ENCODE measurements around the gene MAP3K19. TPM values are rescaled to one million over a fixed set of nuclear protein-coding genes. Genes with fewer than 3 reads are reported as not detected.
"Not testable (repeated sequence)": the region's sequence is repeated elsewhere in the genome, so short reads cannot be mapped to it uniquely, and the experiment has no call there.

Gene MAP3K19
- total RNA-seq, 4 donors from 2014 or later: not detected

DNA sequence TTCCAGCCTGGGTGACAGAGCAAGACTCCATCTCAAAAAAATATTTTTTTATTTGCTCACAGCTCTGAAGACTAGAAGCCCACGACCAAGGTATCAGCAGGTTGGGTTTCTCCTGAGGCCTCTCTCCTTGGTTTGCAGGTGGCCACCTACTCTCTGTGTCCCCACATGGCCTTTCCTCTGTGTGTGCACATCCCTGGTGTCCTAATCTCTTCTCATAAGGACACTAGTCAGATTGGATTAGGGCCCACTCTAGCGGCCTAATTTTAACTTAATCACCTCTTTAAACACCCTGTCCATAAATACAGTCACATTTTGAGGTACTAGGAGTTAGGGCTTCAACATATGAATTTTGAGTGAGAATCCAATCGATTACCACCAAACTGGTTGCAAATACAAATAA lies 2.9 kb upstream of the MAP3K19 start:
- H3K27me3 ChIP-seq: no peaks in the 10 kb centered on the region
- intact Hi-C loops (cut with DNase I; ENCODE audit: low total_unique reads) (no loop called here), in situ Hi-C loops (cut with MboI; ENCODE audit: low pct_ligation_motif_present in 1 of 4, low pct_unique_long_range_greater_than_20kb in 1 of 4, low sequenced_read_pairs in 3 of 4) (no loop called here)
- no peaks in the 10 kb centered on the region for H3K36me3 ChIP-seq
- WGBS, 2 donors (ENCODE audit: low coverage in 1 of 2): 80 to 82% methylated on average over 1 to 3 of the region's 3 CpGs
- no peaks in the 10 kb centered on the region for H3K9me3 ChIP-seq
- H3K4me3 ChIP-seq: no peak overlapping the region
- TF ChIP-seq, protein P1, sequence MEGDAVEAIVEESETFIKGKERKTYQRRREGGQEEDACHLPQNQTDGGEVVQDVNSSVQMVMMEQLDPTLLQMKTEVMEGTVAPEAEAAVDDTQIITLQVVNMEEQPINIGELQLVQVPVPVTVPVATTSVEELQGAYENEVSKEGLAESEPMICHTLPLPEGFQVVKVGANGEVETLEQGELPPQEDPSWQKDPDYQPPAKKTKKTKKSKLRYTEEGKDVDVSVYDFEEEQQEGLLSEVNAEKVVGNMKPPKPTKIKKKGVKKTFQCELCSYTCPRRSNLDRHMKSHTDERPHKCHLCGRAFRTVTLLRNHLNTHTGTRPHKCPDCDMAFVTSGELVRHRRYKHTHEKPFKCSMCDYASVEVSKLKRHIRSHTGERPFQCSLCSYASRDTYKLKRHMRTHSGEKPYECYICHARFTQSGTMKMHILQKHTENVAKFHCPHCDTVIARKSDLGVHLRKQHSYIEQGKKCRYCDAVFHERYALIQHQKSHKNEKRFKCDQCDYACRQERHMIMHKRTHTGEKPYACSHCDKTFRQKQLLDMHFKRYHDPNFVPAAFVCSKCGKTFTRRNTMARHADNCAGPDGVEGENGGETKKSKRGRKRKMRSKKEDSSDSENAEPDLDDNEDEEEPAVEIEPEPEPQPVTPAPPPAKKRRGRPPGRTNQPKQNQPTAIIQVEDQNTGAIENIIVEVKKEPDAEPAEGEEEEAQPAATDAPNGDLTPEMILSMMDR (IDR thresholded peaks at IDR 0.05): no peak
- no peak for TF ChIP-seq POLR2A (IDR thresholded peaks at IDR 0.05)
- TF ChIP-seq EP300 (IDR thresholded peaks at IDR 0.05; ENCODE audit: low read depth): no peak
- no peak for TF ChIP-seq POLR2AphosphoS5 (IDR thresholded peaks at IDR 0.05)
- no peak overlapping the region for H3K27ac ChIP-seq
- H3K4me1 ChIP-seq: peaks cover 12 to 31% (median 22%) of the 10 kb centered on the region in 4 donors
- DNase-seq: no peak

DNA sequence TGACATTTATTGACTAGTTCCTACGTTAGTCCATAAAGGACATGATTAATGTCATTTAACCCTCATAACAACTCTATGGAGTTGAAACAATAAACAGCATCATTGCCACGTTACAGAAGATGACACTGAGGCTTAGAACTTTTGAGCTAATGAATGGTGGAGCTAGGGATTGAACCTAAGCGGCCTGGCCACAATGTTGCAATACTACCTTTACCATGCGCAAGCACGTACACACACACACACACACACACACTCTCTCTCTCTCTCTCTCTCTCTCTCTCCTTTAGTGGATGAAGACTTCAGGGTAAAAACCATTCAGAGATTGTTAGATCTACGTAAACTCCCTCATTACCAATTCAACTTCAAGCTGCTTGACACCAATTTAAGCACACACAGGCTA lies 875 bp upstream of the MAP3K19 start:
- H3K27ac ChIP-seq: no peak overlapping the region
- no peaks in the 10 kb centered on the region for H3K36me3 ChIP-seq
- TF ChIP-seq POLR2AphosphoS5 (IDR thresholded peaks at IDR 0.05): no peak
- no peak for TF ChIP-seq EP300 (IDR thresholded peaks at IDR 0.05; ENCODE audit: low read depth)
- TF ChIP-seq POLR2A (IDR thresholded peaks at IDR 0.05): no peak
- TF ChIP-seq, protein P1 (IDR thresholded peaks at IDR 0.05): no peak
- in situ Hi-C loops (cut with MboI; ENCODE audit: low pct_ligation_motif_present in 1 of 4, low pct_unique_long_range_greater_than_20kb in 1 of 4, low sequenced_read_pairs in 3 of 4) (no loop called here), intact Hi-C loops (cut with DNase I; ENCODE audit: low total_unique reads) (no loop called here)
- no peak for DNase-seq
- H3K4me3 ChIP-seq: no peak overlapping the region
- WGBS, 2 donors (ENCODE audit: low coverage in 1 of 2): 74 to 79% methylated on average over 6 of the region's 6 CpGs
- H3K27me3 ChIP-seq: no peaks in the 10 kb centered on the region
- H3K4me1 ChIP-seq: peaks cover 0 to 11% (median 5%) of the 10 kb centered on the region in 4 donors
- H3K9me3 ChIP-seq: no peaks in the 10 kb centered on the region

DNA sequence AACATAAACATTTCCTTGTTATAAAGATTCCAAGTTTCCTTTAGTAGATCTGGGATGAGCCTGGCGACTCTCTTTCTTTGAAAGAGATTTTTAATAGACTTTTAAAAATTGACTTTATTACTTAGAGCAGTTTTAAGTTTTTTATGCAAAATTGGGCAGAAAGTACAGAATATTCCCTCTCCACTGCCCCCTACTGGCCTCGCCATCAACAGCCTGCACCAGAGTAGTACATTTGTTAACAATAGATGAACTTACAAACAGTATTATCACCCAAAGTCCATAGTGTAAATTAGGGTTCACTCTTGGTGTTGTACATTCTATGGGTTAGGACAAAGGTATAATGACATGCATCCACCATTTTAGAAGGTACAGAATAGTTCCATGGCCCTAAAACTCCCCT lies 3.9 kb downstream of the MAP3K19 start:
- no peak for DNase-seq
- no peaks in the 10 kb centered on the region for H3K36me3 ChIP-seq
- H3K27me3 ChIP-seq: no peaks in the 10 kb centered on the region
- in situ Hi-C loops (cut with MboI; ENCODE audit: low pct_ligation_motif_present in 1 of 4, low pct_unique_long_range_greater_than_20kb in 1 of 4, low sequenced_read_pairs in 3 of 4): no loop called here
- intact Hi-C loops (cut with DNase I; ENCODE audit: low total_unique reads): no loop called here
- WGBS, 2 donors (ENCODE audit: low coverage in 1 of 2): 67 to 75% methylated on average over 2 of the region's 2 CpGs
- H3K27ac ChIP-seq: no peak overlapping the region
- H3K9me3 ChIP-seq: no peaks in the 10 kb centered on the region
- TF ChIP-seq POLR2A (IDR thresholded peaks at IDR 0.05) (no peak), EP300 (IDR thresholded peaks at IDR 0.05; ENCODE audit: low read depth) (no peak), POLR2AphosphoS5 (IDR thresholded peaks at IDR 0.05) (no peak)
- TF ChIP-seq, protein P1 (IDR thresholded peaks at IDR 0.05): peak in 4 of 5 experiments; percentile 17 to 36 (median 25)
- no peak overlapping the region for H3K4me3 ChIP-seq
- H3K4me1 ChIP-seq: no peaks in the 10 kb centered on the region

DNA sequence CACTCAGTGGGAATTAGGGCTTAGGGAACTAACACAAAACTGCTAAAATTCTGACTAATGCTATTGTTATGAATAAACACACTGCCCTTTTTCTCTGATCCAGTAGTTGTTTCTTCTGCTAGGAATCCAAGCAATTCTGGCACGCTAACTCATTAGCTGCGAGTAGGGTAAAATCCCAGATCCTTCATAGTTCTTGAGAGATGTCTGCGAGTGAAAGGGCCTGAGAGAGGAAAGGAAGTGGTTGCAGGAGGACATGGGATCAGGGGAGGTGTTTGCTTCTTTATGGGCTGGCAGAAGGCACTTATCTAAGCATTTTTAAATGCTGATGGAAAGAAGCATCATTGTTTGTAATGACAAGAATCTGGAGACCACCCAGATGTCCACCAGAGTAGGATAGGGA lies 9.4 kb downstream of the MAP3K19 start:
- Histone ChIP-seq H3K27me3 (no peaks in the 10 kb centered on the region), H3K4me1 (no peaks in the 10 kb centered on the region), H3K27ac (no peak overlapping the region), H3K9me3 (no peaks in the 10 kb centered on the region), H3K36me3 (no peaks in the 10 kb centered on the region), H3K4me3 (no peak overlapping the region)
- TF ChIP-seq POLR2AphosphoS5 (IDR thresholded peaks at IDR 0.05): no peak
- no peak for TF ChIP-seq POLR2A (IDR thresholded peaks at IDR 0.05)
- TF ChIP-seq, protein P1 (IDR thresholded peaks at IDR 0.05): no peak
- no peak for TF ChIP-seq EP300 (IDR thresholded peaks at IDR 0.05; ENCODE audit: low read depth)
- no peak for DNase-seq
- in situ Hi-C loops (cut with MboI; ENCODE audit: low pct_ligation_motif_present in 1 of 4, low pct_unique_long_range_greater_than_20kb in 1 of 4, low sequenced_read_pairs in 3 of 4): no loop called here
- intact Hi-C loops (cut with DNase I; ENCODE audit: low total_unique reads): no loop called here
- 75 to 81% methylated on average over 3 of the region's 3 CpGs for WGBS, 2 donors (ENCODE audit: low coverage in 1 of 2)

DNA sequence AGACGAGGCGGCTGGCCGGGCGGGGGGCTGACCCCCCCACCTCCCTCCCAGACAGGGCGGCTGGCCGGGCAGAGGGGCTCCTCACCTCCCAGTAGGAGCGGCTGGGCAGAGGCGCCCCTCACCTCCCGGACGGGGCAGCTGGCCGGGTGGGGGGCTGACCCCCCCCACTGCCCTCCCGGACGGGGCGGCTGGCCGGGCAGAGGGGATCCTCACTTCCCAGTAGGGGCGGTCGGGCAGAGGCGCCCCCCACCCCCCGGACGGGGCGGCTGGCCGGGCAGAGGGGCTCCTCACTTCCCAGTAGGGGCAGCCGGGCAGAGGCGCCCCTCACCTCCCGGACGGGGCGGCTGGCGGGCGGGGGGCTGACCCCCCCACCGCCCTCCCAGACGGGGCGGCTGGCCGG lies 14.0 kb downstream of the MAP3K19 start:
- H3K4me1 ChIP-seq; DNase-seq; in situ Hi-C loops (cut with MboI; ENCODE audit: low pct_ligation_motif_present in 1 of 4, low pct_unique_long_range_greater_than_20kb in 1 of 4, low sequenced_read_pairs in 3 of 4); H3K27ac ChIP-seq; H3K9me3 ChIP-seq; H3K27me3 ChIP-seq; intact Hi-C loops (cut with DNase I; ENCODE audit: low total_unique reads); H3K36me3 ChIP-seq; H3K4me3 ChIP-seq: not testable (repeated sequence)
- no CpG with 5 or more reads among the region's 33 CpGs for WGBS, 2 donors (ENCODE audit: low coverage in 1 of 2)

Measured in transverse colon (tissue), 4 donors.